Activated naive CD4-positive, alpha-beta T cell treated with anti-CD3 and anti-CD28 coated beads, Interleukin-2, amount 50 U/mL, for 24 hours (primary cell): Measurements from ENCODE around the gene MAF.

Experiments used
- H3K27ac Mint-ChIP-seq: one replicate; pipeline ENCODE4 v1.8.0; 2021; ENCODE audit warnings: mild to moderate bottlenecking, mixed read lengths
- H3K27me3 Mint-ChIP-seq: one replicate; pipeline ENCODE4 v1.8.0; 2021; ENCODE audit warnings: mixed read lengths
- H3K36me3 Mint-ChIP-seq: one replicate; pipeline ENCODE4 v1.8.0; 2021; ENCODE audit warnings: mixed read lengths
- H3K4me1 Mint-ChIP-seq: one replicate; pipeline ENCODE4 v1.8.0; 2021; ENCODE audit warnings: mixed read lengths
- H3K4me3 Mint-ChIP-seq: one replicate; pipeline ENCODE4 v1.8.0; 2021; ENCODE audit warnings: mild to moderate bottlenecking, mixed read lengths
- H3K9me3 Mint-ChIP-seq: one replicate; pipeline ENCODE4 v1.8.0; 2021; ENCODE audit warnings: mixed read lengths

MAF gene

DNA sequence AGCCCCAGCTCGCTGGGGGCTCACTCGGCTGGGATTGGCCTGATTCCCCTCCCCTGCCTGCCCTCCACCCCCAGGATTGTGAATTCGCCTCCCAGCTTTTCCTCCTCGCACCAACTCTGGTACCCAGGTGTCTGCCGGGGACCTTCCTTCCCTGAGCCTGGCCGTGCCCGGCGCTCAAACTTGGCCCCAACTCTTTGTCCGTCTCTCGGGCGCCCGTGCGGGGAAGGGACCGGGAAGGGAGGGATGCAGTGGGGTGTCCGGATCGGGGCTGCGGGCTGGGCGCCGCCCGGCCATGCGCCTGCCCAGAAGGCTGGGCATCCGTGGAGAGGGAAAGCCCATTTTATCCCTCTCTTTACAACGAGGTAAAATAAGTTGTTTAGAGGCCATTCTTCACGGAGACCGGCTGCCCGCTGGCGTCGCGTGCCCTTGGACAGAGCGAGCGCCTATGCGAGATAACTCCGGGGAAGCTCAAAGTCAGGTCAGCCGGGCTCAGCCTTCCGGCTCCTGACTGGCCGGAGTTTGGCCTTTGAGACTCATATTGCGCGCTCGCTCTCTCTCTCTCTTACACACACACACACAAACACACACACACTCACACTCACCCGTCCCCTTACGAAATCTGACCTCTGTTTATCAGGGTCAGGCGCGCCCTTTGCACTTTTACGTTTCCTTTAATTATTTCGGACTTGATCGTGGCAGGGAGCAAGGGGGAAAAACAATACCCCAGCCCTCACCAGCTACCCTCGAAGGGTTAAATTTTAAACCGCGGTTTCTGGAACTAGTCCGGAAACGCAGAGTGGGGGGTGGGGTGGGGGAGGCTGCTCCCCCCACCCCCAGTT, 774 bp upstream of the MAF start:
- H3K9me3 Mint-ChIP-seq, result no peaks in the 10 kb centered on the region
- no peaks in the 10 kb centered on the region for H3K36me3 Mint-ChIP-seq
- peaks cover 16% of the 10 kb centered on the region for H3K27me3 Mint-ChIP-seq
- H3K4me3 Mint-ChIP-seq, result peak overlapping the region; percentile 92
- H3K27ac Mint-ChIP-seq, result peak overlapping the region; percentile 79
- peaks cover 40% of the 10 kb centered on the region for H3K4me1 Mint-ChIP-seq

DNA sequence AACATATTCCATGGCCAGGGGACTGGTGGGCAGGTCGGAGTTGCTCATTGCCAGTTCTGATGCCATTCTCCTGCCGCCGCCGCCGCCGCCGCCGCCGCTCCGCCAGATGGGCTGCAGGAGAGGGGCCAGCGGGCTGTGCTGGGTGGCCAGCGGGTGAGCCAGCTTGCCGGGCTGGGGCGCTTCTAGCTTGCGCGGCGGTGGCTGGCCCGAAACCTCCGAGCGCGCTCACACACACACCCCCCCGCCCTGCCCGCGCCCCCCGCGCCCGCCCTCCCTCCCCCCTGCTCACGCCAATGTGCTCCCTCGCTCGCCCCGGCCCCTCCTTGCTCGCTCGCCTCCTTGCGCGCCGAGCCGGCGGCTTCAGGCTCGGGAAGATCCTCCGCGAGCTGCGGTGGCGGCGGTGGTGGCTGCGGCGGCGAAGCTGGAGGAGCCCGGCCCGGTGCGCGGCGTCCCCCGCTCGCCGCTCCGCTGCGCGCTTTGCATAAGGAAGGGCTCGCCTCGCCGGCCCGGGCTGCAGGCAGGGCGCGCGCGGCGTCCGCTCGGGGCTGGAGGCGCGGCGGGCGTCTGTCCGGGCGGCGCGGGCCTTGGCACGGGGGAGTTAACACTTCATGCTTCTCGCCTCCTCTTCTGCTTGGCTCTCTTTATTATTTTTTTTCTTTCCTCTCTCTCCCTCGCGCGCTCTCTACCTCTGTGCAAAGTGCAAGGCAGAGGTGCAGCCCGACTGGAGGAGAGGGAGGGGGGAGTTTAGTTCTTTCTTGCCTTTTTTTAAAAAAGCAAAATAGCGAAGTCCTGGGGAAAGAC, 500 bp downstream of the MAF start:
- no peaks in the 10 kb centered on the region for H3K9me3 Mint-ChIP-seq
- H3K36me3 Mint-ChIP-seq, result no peaks in the 10 kb centered on the region
- H3K27me3 Mint-ChIP-seq, result peaks cover 16% of the 10 kb centered on the region
- peak overlapping the region; percentile 80 for H3K27ac Mint-ChIP-seq
- peaks cover 45% of the 10 kb centered on the region for H3K4me1 Mint-ChIP-seq
- H3K4me3 Mint-ChIP-seq, result peak overlapping the region; percentile 92

DNA sequence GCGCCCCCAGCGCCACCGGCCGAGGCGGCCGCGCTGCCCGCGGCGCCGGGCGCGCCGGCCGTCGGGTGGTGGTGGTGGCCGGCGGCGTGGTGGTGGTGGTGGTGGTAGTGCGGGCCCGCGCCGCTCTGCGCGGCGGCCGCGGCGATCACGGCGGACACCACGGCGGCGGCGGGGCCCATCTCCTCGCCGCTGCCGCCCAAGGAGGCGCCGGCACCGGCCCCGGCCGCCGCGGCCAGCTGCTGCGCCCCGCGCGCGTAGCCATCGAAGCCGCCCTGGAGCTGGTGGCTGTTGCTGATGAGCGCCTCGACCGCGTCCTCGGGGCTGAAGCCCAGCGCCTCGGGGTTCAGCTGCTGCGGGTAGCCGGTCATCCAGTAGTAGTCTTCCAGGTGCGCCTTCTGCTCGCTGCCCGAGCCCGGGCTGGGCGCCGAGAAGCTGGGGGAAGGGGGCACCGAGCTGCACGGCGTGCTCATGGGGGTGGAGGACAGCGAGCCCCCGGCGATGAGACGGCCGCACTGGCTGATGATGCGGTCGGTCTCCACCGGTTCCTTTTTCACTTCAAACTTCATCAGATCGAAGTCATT, 1.2 kb downstream of the MAF start:
- H3K4me1 Mint-ChIP-seq, result peaks cover 50% of the 10 kb centered on the region
- peaks cover 16% of the 10 kb centered on the region for H3K27me3 Mint-ChIP-seq
- no peaks in the 10 kb centered on the region for H3K36me3 Mint-ChIP-seq
- H3K27ac Mint-ChIP-seq, result no peak overlapping the region
- no peaks in the 10 kb centered on the region for H3K9me3 Mint-ChIP-seq
- peak overlapping the region; percentile 87 for H3K4me3 Mint-ChIP-seq

DNA sequence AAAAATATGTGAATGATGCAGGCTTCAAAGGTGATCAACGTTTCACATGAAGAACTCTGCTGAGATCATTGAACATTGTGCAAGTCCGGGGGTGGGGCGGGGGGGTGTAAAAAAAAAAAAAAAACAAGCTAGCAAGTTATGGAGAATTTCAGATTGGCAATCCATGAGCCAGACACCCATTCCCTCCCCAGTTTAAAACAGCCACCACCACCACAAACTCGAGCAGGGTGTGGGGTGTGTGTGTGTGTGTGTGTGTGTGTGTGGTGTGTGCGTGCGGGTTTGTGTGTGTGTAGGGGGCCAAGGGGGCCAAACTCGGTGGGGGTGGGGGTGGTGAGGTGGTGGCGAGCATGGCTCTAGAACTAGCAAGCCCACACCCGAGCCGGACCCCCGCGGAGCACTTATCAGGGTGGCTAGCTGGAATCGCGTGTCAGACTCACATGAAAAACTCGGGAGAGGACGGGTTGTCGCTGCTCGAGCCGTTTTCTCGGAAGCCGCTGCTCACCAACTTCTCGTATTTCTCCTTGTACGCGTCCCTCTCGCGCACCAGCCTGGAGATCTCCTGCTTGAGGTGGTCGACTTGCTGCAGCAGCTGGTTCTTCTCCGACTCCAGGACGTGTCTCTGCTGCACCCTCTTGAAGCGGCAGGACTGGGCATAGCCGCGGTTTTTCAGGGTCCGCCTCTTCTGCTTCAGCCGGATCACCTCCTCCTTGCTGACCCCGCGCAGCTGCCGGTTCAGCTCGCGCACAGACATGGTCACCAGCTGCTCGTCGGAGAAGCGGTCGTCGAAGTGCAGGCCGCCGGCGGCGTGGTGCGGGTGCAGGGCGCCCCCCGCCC, 2.0 kb downstream of the MAF start:
- H3K4me3 Mint-ChIP-seq, result peak overlapping the region; percentile 86
- H3K4me1 Mint-ChIP-seq, result peaks cover 50% of the 10 kb centered on the region
- peaks cover 11% of the 10 kb centered on the region for H3K27me3 Mint-ChIP-seq
- peak overlapping the region; percentile 30 for H3K27ac Mint-ChIP-seq
- no peaks in the 10 kb centered on the region for H3K9me3 Mint-ChIP-seq
- H3K36me3 Mint-ChIP-seq, result no peaks in the 10 kb centered on the region

DNA sequence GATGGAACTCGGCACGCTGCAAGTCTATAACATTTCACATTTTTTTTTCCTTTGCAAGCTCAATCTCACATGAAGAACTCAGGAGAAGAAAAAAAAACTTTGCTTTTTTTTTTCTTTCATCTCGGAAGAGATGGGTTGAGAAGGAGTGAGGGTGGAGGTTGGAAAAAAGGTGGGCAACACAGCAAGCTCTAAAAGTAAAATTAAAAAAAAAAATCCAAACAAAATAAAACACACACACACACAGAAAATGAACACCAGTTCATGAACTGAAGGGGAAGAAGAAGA, 2.5 kb downstream of the MAF start:
- no peaks in the 10 kb centered on the region for H3K36me3 Mint-ChIP-seq
- H3K4me1 Mint-ChIP-seq, result peaks cover 50% of the 10 kb centered on the region
- no peaks in the 10 kb centered on the region for H3K9me3 Mint-ChIP-seq
- peak overlapping the region; percentile 86 for H3K4me3 Mint-ChIP-seq
- peak overlapping the region; percentile 30 for H3K27ac Mint-ChIP-seq
- H3K27me3 Mint-ChIP-seq, result peaks cover 11% of the 10 kb centered on the region

DNA sequence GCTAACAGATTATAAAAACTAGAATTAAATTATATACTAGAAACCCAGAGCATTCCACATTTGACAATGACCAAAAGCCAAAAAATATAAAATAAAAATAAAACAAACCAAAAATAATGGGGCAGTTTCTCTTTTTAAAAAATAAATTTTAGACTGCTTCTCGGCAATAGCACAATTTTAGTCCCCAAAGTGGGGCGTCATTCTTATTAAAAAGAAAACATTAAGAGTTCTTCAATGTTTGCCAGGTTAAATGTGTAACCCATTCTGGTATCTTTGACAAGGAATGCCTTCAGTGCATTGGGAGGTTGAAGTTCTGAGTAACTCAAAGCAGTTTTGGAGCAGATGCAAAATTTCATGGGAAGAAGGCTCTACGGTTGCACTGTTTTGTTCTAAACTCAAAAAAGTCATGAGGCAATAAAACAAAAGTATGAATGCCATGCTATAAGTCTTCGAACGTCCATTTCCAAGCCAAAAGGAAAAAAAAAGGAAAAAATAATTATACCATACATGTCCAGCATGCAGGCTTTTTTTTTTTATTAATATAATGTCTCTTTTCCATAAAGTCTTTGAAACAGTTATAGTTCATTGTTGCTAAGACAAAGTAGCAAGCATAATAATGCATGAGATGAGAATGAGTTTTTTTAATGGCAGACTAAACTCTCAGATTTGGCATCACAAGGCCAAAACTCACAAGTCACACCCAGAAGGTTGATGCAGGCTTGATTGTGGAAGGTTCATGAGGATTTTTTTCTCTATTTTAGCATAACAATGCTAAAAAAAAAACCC, 3.1 kb downstream of the MAF start:
- Mint-ChIP-seq H3K27me3 (peaks cover 11% of the 10 kb centered on the region), H3K27ac (no peak overlapping the region), H3K4me3 (peak overlapping the region; percentile 86), H3K9me3 (no peaks in the 10 kb centered on the region), H3K36me3 (no peaks in the 10 kb centered on the region), H3K4me1 (peaks cover 50% of the 10 kb centered on the region)

DNA sequence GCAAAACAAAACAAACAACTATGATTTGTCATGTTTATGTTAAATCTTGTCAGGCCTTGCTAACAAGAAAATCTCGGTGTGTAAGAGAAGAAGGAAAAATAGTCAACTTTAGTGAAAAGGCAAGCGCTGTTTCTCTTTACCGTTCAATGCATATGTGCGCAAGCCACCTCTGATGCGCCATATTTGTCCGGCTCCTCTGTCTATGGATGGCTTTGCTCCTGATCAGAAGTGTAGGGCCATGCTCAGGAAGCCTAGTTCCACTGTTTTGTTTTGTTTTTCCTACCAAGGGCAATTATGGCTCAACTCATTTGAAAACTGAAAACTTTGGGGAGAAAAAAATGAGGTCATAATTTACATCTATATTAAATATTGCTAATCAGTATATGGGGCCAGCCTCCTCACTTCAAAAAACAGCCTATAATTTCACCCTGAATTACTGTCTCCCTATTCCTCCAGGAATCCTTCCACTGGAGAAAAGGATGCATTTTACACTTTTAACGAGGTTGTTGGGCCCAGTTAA, 4.5 kb downstream of the MAF start:
- Mint-ChIP-seq H3K27ac (peak overlapping the region; percentile 31), H3K36me3 (no peaks in the 10 kb centered on the region), H3K27me3 (peaks cover 10% of the 10 kb centered on the region), H3K4me3 (peak overlapping the region; percentile 53), H3K4me1 (peaks cover 39% of the 10 kb centered on the region), H3K9me3 (no peaks in the 10 kb centered on the region)

DNA sequence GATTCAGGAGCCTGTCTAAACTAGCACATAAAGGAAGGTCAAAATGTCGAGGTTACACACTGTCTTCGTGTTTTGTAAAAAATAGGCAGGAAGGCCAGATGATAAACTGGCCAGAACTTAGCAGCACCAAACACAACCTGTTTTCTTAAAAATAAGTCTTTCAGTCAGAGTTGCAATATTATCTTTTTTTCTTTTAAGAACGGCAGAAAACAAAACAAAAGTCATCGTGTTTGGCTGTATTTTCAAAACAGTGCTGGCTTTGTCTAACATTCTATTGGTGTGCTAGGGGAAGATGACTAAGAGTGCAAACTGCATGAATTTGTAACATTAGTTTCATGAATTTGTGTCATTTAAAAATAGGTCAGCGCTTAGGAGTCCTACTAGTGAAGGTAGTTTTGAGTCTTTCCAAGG, 5.3 kb downstream of the MAF start:
- Mint-ChIP-seq H3K4me1 (peaks cover 32% of the 10 kb centered on the region), H3K4me3 (peak overlapping the region; percentile 43), H3K9me3 (no peaks in the 10 kb centered on the region), H3K27me3 (peaks cover 7% of the 10 kb centered on the region), H3K36me3 (no peaks in the 10 kb centered on the region), H3K27ac (peak overlapping the region; percentile 79)

DNA sequence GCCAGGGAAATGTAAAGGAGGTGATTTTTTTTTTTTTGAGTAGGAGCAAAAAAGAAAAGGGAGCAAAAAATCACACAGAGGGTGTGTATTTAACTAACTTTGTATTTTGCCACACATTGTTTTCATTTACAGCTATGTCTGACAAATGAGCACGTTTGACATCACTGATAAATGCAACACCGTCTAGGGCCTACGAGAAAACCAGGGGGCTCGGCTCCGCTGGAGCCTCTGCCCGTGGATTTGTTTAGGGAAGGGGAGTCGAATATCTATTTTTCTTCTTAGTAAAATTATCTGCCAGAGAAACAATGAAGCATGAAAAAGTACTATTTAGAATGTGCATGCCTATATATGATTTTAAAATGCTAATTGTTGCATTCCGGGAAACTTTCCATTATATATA, 6.8 kb downstream of the MAF start:
- Mint-ChIP-seq H3K4me3 (no peak overlapping the region), H3K36me3 (no peaks in the 10 kb centered on the region), H3K27ac (no peak overlapping the region), H3K9me3 (no peaks in the 10 kb centered on the region), H3K4me1 (peaks cover 32% of the 10 kb centered on the region), H3K27me3 (peaks cover 13% of the 10 kb centered on the region)

DNA sequence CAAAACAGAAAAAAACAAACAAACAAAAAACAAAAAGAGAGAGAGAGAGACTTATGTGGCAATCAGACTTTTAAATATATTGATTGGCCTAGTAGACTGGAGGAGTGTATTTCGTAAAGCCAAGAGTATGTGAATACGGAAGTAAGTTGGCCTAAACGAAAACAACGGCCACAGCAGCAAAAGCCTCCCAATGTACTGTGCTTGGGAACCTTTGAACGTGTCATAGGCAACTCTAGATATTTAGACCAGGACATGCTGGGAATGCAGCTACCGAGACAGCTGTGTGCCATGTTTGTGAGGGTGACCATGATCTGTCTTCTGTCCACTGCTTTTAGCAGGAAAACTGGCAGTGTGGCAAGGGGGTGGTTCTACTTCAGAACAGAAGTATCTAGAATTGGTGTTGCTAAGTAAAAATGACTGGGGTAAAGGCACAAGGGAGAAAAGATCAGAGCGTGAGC, 7.4 kb downstream of the MAF start:
- Mint-ChIP-seq H3K27ac (peak overlapping the region; percentile 48), H3K36me3 (no peaks in the 10 kb centered on the region), H3K4me1 (peaks cover 31% of the 10 kb centered on the region), H3K27me3 (peaks cover 13% of the 10 kb centered on the region), H3K9me3 (no peaks in the 10 kb centered on the region), H3K4me3 (no peak overlapping the region)

DNA sequence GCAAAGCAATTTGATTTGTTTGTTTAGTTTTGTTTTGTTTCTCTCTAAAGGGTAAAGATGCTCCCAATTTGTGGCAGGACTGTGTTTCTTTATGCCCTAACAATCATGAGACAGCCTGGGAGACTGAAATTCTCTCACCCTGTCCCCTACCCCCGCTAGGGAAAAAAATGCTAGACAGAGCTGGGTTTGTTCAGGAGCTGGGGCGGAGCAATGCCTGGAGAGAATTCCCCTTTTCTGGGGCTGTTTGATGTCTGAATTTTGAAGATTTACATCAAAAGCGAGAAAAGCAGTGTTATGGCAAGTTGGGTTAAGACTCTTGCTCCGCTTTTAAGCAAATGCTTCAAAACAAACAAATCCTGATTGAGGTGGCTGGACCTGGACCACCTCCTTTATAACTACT, 8.4 kb downstream of the MAF start:
- Mint-ChIP-seq H3K9me3 (no peaks in the 10 kb centered on the region), H3K27ac (no peak overlapping the region), H3K4me1 (peaks cover 23% of the 10 kb centered on the region), H3K36me3 (no peaks in the 10 kb centered on the region), H3K4me3 (no peak overlapping the region), H3K27me3 (peaks cover 16% of the 10 kb centered on the region)

DNA sequence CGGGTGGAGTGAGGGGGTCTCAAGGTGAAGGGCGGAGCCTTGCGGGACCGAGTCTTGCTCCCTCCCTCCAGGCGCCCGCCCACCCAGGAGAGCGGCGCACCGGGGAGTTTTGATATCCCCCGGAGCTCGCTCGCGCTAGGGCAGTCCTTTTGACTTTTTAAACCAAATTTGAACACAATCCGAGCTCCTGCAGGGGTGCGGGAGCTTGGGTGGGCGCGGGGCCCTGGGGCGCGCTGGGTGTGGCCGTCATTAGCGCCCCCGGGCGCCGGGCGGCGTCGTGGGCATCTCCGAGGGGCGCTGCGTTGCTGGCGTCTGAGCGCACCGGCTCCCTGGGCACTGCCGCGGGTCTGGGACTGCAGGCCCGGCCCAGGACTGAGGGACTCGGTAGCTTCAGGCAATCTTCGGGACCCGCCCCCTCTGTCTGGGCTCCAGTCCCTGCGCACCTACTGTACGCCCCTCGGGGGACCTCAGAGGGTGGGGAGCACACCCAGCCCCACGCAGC, 10.9 kb downstream of the MAF start:
- Mint-ChIP-seq H3K4me1 (peaks cover 1% of the 10 kb centered on the region), H3K27me3 (peaks cover 16% of the 10 kb centered on the region), H3K9me3 (no peaks in the 10 kb centered on the region), H3K4me3 (no peak overlapping the region), H3K36me3 (no peaks in the 10 kb centered on the region), H3K27ac (no peak overlapping the region)

DNA sequence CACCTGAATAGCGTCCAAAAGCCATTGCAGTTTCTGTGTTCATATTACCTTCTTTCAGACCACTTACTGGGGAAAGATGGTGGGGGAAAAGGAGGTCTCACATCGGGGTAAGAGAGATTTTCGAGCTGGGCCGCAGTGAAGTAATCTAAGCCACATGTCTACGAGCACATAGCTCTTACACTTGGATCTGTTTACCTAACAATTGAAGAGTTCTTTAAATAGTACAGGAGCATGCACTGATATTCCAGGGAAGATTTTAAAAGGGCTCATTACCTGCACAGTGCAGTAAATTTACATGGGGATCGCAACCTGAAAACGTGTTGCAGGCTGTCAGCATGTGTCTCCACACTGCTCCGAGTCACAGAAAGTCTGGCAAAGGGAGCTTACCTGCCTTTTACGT, 12.6 kb downstream of the MAF start:
- H3K4me1 Mint-ChIP-seq, result no peaks in the 10 kb centered on the region
- no peak overlapping the region for H3K27ac Mint-ChIP-seq
- H3K9me3 Mint-ChIP-seq, result no peaks in the 10 kb centered on the region
- peaks cover 16% of the 10 kb centered on the region for H3K27me3 Mint-ChIP-seq
- no peak overlapping the region for H3K4me3 Mint-ChIP-seq
- no peaks in the 10 kb centered on the region for H3K36me3 Mint-ChIP-seq

DNA sequence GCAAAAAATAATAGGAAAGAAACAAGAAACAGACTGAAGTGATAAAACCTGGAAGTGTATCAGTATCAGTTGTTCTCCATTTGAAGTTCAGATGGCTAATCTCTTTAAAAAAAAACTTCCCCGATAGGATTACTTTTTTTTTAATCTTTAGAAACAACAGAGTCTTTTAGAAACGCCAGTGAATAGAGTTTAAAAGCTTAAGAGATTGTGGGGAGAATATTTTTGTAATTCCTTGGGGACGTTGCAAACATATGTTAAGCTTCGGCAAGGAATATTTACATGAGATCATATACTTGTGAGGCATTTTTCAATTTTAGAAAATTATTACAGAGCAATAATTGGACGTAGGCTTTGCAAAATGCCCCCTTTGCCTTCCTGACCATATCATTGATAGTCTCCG, 13.2 kb downstream of the MAF start:
- H3K4me1 Mint-ChIP-seq, result no peaks in the 10 kb centered on the region
- no peaks in the 10 kb centered on the region for H3K9me3 Mint-ChIP-seq
- H3K4me3 Mint-ChIP-seq, result no peak overlapping the region
- peaks cover 16% of the 10 kb centered on the region for H3K27me3 Mint-ChIP-seq
- no peak overlapping the region for H3K27ac Mint-ChIP-seq
- H3K36me3 Mint-ChIP-seq, result no peaks in the 10 kb centered on the region
